Naive thymus-derived CD4-positive, alpha-beta T cell (primary cell): ENCODE results near the gene TLCD4. TPM values are rescaled to one million over a fixed set of nuclear protein-coding genes. Genes with fewer than 3 reads are reported as not detected.
"Not testable (repeated sequence)": the region's sequence is repeated elsewhere in the genome, so short reads cannot be mapped to it uniquely, and the experiment has no call there.

Experiments
- ATAC-seq: fragments of 150-1000 bp; cut with Tn5 transposase; 2 replicates; pipeline ENCODE4 v1.10.0; 2021; ENCODE audit warnings: mild to moderate bottlenecking, moderate library complexity
- CTCF ChIA-PET: fragments of 350-600 bp; sonication (Branson Sonifier 250); formaldehyde crosslinking; loops from one replicate; lab custom pipeline; 2021; ENCODE audit warnings: antibody characterized with exemption; lab: Charles Lee
- POLR2A ChIA-PET: fragments of 350-600 bp; sonication (Branson Sonifier 250); formaldehyde crosslinking; loops from one replicate; lab custom pipeline; 2021; ENCODE audit warnings: antibody characterized with exemption, inconsistent platforms; lab: Charles Lee
- DNase-seq, 9 donors: peaks; one replicate each; pipeline versions ENCODE4 v3.0.0 to v3.0.0-alpha.2; 2020 to 2022; ENCODE audit warnings: mixed read lengths in 1 of 9
- H3K27ac ChIP-seq: one replicate; pipeline ENCODE4 v1.7.0; 2013; ENCODE audit warnings: mild to moderate bottlenecking, low read depth, low read length, moderate library complexity
- H3K27me3 ChIP-seq, 2 donors: one replicate each; pipeline ENCODE4 v1.7.0; 2013; ENCODE audit warnings: low read length in 2 of 2, mild to moderate bottlenecking in 2 of 2, moderate library complexity in 2 of 2; ENCODE audit not compliant: control insufficient read depth in 2 of 2, insufficient read depth in 2 of 2
- H3K36me3 ChIP-seq, 3 experiments: 1 replicate in 2 of 3; 2 replicates in 1 of 3; pipeline ENCODE4 v1.7.0; 2013; ENCODE audit warnings: low read length in 3 of 3, mild to moderate bottlenecking in 3 of 3, moderate library complexity in 1 of 3; ENCODE audit not compliant: insufficient read depth in 3 of 3, control insufficient read depth in 2 of 3
- H3K4me1 ChIP-seq, 2 donors: one replicate each; pipeline ENCODE4 v1.7.0; 2013; ENCODE audit warnings: low read length in 2 of 2, mild to moderate bottlenecking in 2 of 2, moderate library complexity in 1 of 2; ENCODE audit not compliant: control insufficient read depth in 2 of 2, insufficient read depth in 2 of 2
- H3K4me3 ChIP-seq: 2 replicates; pipeline ENCODE4 v1.7.0; 2013; ENCODE audit warnings: mild to moderate bottlenecking, low read length
- H3K9me3 ChIP-seq, 3 experiments: 1 replicate in 2 of 3; 2 replicates in 1 of 3; pipeline ENCODE4 v1.7.0; 2013; ENCODE audit warnings: low read length in 3 of 3; ENCODE audit not compliant: control insufficient read depth in 2 of 3
- H3K27ac Mint-ChIP-seq, 9 donors: one replicate each; pipeline ENCODE4 v1.8.0; 2020 to 2022; ENCODE audit warnings: mixed read lengths in 9 of 9, mild to moderate bottlenecking in 8 of 9, moderate library complexity in 5 of 9, inconsistent platforms in 2 of 9
- H3K27me3 Mint-ChIP-seq, 5 donors: one replicate each; pipeline ENCODE4 v1.8.0; 2021 to 2022; ENCODE audit warnings: mixed read lengths in 5 of 5, mild to moderate bottlenecking in 1 of 5
- H3K36me3 Mint-ChIP-seq, 5 donors: one replicate each; pipeline ENCODE4 v1.8.0; 2020 to 2022; ENCODE audit warnings: mixed read lengths in 5 of 5, mild to moderate bottlenecking in 3 of 5, inconsistent platforms in 1 of 5
- H3K4me1 Mint-ChIP-seq, 7 donors: one replicate each; pipeline ENCODE4 v1.8.0; 2020 to 2022; ENCODE audit warnings: mixed read lengths in 7 of 7, mild to moderate bottlenecking in 3 of 7, inconsistent platforms in 1 of 7
- H3K4me3 Mint-ChIP-seq, 10 donors: one replicate each; pipeline ENCODE4 v1.8.0; 2020 to 2022; ENCODE audit warnings: mild to moderate bottlenecking in 10 of 10, mixed read lengths in 10 of 10, moderate library complexity in 6 of 10, inconsistent platforms in 2 of 10
- H3K9me3 Mint-ChIP-seq, 11 donors: one replicate each; pipeline ENCODE4 v1.8.0; 2020 to 2022; ENCODE audit warnings: mixed read lengths in 11 of 11, mild to moderate bottlenecking in 4 of 11, inconsistent platforms in 1 of 11, moderate library complexity in 1 of 11
- intact Hi-C, 2 donors: fragments of 100-400 bp; cut with micrococcal nuclease; formaldehyde crosslinking; loops; one replicate each; pipeline ENCODE4 v1.15.1; 2023
- polyA plus RNA-seq, 2 donors: library from polyadenylated mRNA; unstranded; fragments of 300-500 nt; fragmentation: Illumina TruSeq; gene quantifications; one replicate each; pipeline ENCODE4 v1.2.3, GENCODE V29; 2021
- total RNA-seq, 6 experiments: library from RNA in 5 of 6; stranded (reverse) in 5 of 6; gene quantifications; 1 replicate in 5 of 6; 2 replicates in 1 of 6; pipeline ENCODE4 v1.2.3 and lab custom pipeline; 2021 to 2026

The TLCD4 gene
- total and polyA plus RNA-seq, 7 experiments from 2014 or later: not detected

- H3K4me1 ChIP-seq, H3K36me3 Mint-ChIP-seq, H3K9me3 ChIP-seq, DNase-seq, intact Hi-C loops, ATAC-seq, H3K9me3 Mint-ChIP-seq, H3K36me3 ChIP-seq, H3K4me1 Mint-ChIP-seq, H3K4me3 Mint-ChIP-seq, H3K4me3 ChIP-seq, H3K27ac Mint-ChIP-seq, H3K27ac ChIP-seq, H3K27me3 ChIP-seq, POLR2A ChIA-PET: not testable (repeated sequence)
- peaks cover 4 to 20% (median 13%) of the 10 kb centered on the region in 5 donors for H3K27me3 Mint-ChIP-seq
- CTCF ChIA-PET: interaction anchor here (1.0 kb wide), 1 partner anchor 25 kb away, joined by 3 read pairs; no protein-coding TSS in a partner anchor
Measured at GRCh38 chr1:95091290-95091689, 25.9 kb upstream of the TLCD4 start.

DNA sequence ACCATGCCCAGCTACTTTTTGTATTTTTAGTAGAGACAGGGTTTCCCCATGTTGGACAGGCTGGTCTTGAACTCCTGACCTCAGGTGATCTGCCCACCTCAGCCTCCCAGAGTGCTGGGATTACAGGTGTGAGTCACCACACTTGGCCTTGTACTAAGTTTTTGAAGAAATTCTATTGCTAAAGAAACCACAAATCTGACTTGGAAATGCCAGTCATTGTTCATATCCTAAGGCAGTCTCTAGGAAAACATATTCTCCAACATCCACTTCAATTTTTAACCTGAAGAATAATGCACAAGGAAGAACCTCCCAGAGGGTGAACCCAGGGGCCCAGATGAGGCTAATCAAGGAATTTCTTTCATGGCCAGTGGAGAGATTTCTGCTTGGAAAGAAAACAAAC lies 24.3 kb upstream of the TLCD4 start:
- POLR2A ChIA-PET, H3K4me1 ChIP-seq, CTCF ChIA-PET, H3K27ac Mint-ChIP-seq, H3K36me3 Mint-ChIP-seq, DNase-seq, H3K9me3 Mint-ChIP-seq, H3K4me3 ChIP-seq, H3K4me1 Mint-ChIP-seq, H3K27ac ChIP-seq, intact Hi-C loops, ATAC-seq, H3K36me3 ChIP-seq, H3K27me3 ChIP-seq, H3K4me3 Mint-ChIP-seq, H3K9me3 ChIP-seq: not testable (repeated sequence)
- peaks cover 0 to 23% (median 16%) of the 10 kb centered on the region in 5 donors for H3K27me3 Mint-ChIP-seq

DNA sequence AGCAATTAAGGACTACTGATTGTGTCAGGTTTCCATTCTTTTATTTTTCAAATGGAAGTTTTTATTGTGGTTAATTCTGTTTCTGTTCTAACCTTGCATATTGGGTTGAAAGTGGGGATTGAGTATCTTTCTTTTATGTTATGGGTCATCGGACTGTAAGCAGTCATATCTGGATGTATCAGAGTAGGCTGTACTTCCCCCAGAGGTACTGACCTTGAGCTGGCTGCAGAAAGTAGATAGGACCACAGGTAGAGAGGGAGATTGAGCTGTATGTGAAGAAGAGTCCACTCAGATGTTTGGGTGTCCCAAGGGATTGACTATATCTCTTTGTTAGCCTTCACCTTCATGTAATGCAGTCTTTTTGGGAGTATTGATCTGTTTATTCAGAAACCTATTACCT lies 23.9 kb upstream of the TLCD4 start:
- CTCF ChIA-PET: no interaction called here

GRCh38 chr1:95094923-95095322 lies 22.2 kb upstream of the TLCD4 start:
- intact Hi-C loops: no loop called here

More for the DNA sequence above, 23.9 kb upstream of the TLCD4 start:
- Mint-ChIP-seq H3K27ac (no peak overlapping the region), H3K4me3 (no peak overlapping the region), H3K9me3 (peaks cover 0 to 3% (median 0%) of the 10 kb centered on the region in 11 donors), H3K36me3 (no peaks in the 10 kb centered on the region), H3K27me3 (peaks cover 0 to 23% (median 13%) of the 10 kb centered on the region in 5 donors), H3K4me1 (no peaks in the 10 kb centered on the region)
- no peaks in the 10 kb centered on the region for H3K36me3 ChIP-seq
- H3K27ac ChIP-seq: no peak overlapping the region
- no peaks in the 10 kb centered on the region for H3K27me3 ChIP-seq
- DNase-seq: no peak
- POLR2A ChIA-PET: no interaction called here
- H3K4me1 ChIP-seq: no peaks in the 10 kb centered on the region
- no peak overlapping the region for H3K4me3 ChIP-seq
- intact Hi-C loops: no loop called here
- no peak for ATAC-seq
- no peaks in the 10 kb centered on the region for H3K9me3 ChIP-seq

GRCh38 chr1:95095833-95096217 lies 21.3 kb upstream of the TLCD4 start:
- no peak overlapping the region for H3K4me3 Mint-ChIP-seq
- no peak overlapping the region for H3K27ac Mint-ChIP-seq
- intact Hi-C loops: no loop called here
- Histone ChIP-seq H3K36me3 (no peaks in the 10 kb centered on the region), H3K9me3 (no peaks in the 10 kb centered on the region), H3K27ac (no peak overlapping the region), H3K4me1 (no peaks in the 10 kb centered on the region), H3K27me3 (no peaks in the 10 kb centered on the region), H3K4me3 (no peak overlapping the region)
- no peaks in the 10 kb centered on the region for H3K9me3 Mint-ChIP-seq
- H3K27me3 Mint-ChIP-seq: peaks cover 0 to 19% (median 7%) of the 10 kb centered on the region in 5 donors
- H3K4me1 Mint-ChIP-seq: no peaks in the 10 kb centered on the region
- H3K36me3 Mint-ChIP-seq: no peaks in the 10 kb centered on the region
- ATAC-seq (no peak), DNase-seq (no peak)
- ChIA-PET POLR2A (no interaction called here), CTCF (no interaction called here)

More at GRCh38 chr1:95094923-95095322, 22.2 kb upstream of the TLCD4 start:
- H3K4me3 Mint-ChIP-seq: no peak overlapping the region
- no peaks in the 10 kb centered on the region for H3K4me1 ChIP-seq
- no peak overlapping the region for H3K27ac Mint-ChIP-seq
- DNase-seq (no peak), ATAC-seq (no peak)
- no peak overlapping the region for H3K4me3 ChIP-seq
- no peaks in the 10 kb centered on the region for H3K36me3 ChIP-seq
- H3K27me3 Mint-ChIP-seq: peaks cover 0 to 23% (median 9%) of the 10 kb centered on the region in 5 donors
- no peaks in the 10 kb centered on the region for H3K9me3 Mint-ChIP-seq
- H3K9me3 ChIP-seq: no peaks in the 10 kb centered on the region
- H3K36me3 Mint-ChIP-seq: no peaks in the 10 kb centered on the region
- CTCF ChIA-PET: no interaction called here
- POLR2A ChIA-PET: no interaction called here
- no peaks in the 10 kb centered on the region for H3K27me3 ChIP-seq
- no peaks in the 10 kb centered on the region for H3K4me1 Mint-ChIP-seq
- H3K27ac ChIP-seq: no peak overlapping the region

DNA sequence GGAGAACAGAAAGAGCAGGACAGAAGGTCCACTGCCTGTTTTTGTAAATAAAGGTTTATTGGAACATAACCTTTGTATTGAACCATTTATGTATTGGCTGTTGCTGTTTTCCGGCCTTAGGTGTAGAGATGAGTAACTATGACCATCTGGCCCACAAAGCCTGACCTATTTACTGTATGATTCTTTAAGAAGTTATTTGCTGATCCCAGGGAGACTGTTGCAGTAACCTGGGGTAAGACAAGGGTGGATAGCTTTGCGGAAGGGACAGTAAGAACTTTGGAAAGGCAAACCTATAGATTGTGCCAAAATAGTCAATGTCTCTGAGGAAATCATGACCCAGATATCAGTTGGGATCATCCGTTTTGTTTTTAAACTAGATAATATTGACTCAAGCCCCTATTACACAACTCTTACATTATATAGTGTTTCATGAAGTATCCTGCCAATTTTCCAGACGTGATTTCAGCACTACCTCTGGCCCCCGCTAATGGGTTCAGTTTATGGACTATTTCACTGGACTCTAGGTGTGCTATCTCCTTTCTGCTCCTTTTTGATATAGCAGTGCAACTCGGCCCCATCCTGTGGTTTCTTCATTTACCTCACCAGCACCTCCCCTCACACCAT lies 20.8 kb upstream of the TLCD4 start:
- H3K27me3 Mint-ChIP-seq: peaks cover 0 to 19% (median 5%) of the 10 kb centered on the region in 5 donors
- Histone ChIP-seq H3K27ac (no peak overlapping the region), H3K27me3 (no peaks in the 10 kb centered on the region), H3K4me1 (no peaks in the 10 kb centered on the region), H3K36me3 (no peaks in the 10 kb centered on the region), H3K9me3 (no peaks in the 10 kb centered on the region), H3K4me3 (no peak overlapping the region)
- ATAC-seq (no peak), DNase-seq (no peak)
- no peaks in the 10 kb centered on the region for H3K4me1 Mint-ChIP-seq
- CTCF ChIA-PET: no interaction called here
- no peaks in the 10 kb centered on the region for H3K9me3 Mint-ChIP-seq
- H3K27ac Mint-ChIP-seq: no peak overlapping the region
- intact Hi-C loops: no loop called here
- POLR2A ChIA-PET: no interaction called here
- H3K36me3 Mint-ChIP-seq: no peaks in the 10 kb centered on the region
- no peak overlapping the region for H3K4me3 Mint-ChIP-seq

DNA sequence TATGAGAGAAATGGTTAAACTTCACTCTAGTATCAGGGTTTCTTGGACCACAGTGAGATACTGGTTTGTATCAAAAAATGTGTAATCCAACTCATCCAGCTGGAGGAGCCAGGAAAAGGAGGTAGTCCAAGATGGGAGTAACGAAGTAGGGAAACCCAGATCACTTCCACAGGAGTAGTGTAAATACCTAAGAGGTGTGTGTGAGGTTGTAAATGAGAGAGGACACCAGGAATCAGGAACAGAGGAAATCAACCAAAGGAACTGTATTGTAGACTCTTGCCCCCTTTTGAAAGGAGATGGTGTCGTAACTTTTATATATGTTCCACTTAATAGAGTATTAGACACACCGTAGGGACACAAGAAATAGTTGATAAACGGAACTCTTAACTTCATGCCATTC lies 19.7 kb upstream of the TLCD4 start:
- POLR2A ChIA-PET: interaction anchor here (0.6 kb wide), 1 partner anchor 71 kb away, joined by 3 read pairs; no protein-coding TSS in a partner anchor
- ATAC-seq: no peak

More for the DNA sequence above, 19.7 kb upstream of the TLCD4 start:
- CTCF ChIA-PET: no interaction called here
- Mint-ChIP-seq H3K27ac (no peak overlapping the region), H3K27me3 (peaks cover 0 to 11% (median 5%) of the 10 kb centered on the region in 5 donors), H3K4me3 (no peak overlapping the region), H3K36me3 (no peaks in the 10 kb centered on the region), H3K9me3 (no peaks in the 10 kb centered on the region), H3K4me1 (no peaks in the 10 kb centered on the region)
- no peaks in the 10 kb centered on the region for H3K36me3 ChIP-seq
- H3K27me3 ChIP-seq: no peaks in the 10 kb centered on the region
- H3K9me3 ChIP-seq: no peaks in the 10 kb centered on the region
- H3K4me3 ChIP-seq: no peak overlapping the region
- intact Hi-C loops: no loop called here
- no peaks in the 10 kb centered on the region for H3K4me1 ChIP-seq
- H3K27ac ChIP-seq: no peak overlapping the region
- DNase-seq: no peak
